ENCODE data around the gene ADGRV1.

The ADGRV1 gene

GRCh38 chr5:90545511-90545910 is 13.1 kb upstream of the ADGRV1 start:
- H3K4me3 ChIP-seq (ENCODE audit: low read depth, low read length), result no peak overlapping the region
- no peak for DNase-seq (ENCODE audit: low read depth)
- TF ChIP-seq CTCF (conservative IDR thresholded peaks at IDR 0.05; ENCODE audit: low read depth, low read length), result no peak

- no peak overlapping the region for H3K4me3 ChIP-seq (ENCODE audit: low read depth, low read length)
- TF ChIP-seq CTCF (conservative IDR thresholded peaks at IDR 0.05; ENCODE audit: low read depth, low read length), result no peak
- no peak for DNase-seq (ENCODE audit: low read depth)
Observed at GRCh38 chr5:90546216-90546837, 12.3 kb upstream of the ADGRV1 start.

- no peak overlapping the region for H3K4me3 ChIP-seq (ENCODE audit: low read depth, low read length)
- DNase-seq (ENCODE audit: low read depth), result no peak
- TF ChIP-seq CTCF (conservative IDR thresholded peaks at IDR 0.05; ENCODE audit: low read depth, low read length), result no peak
Observed at GRCh38 chr5:90547072-90547536, 11.5 kb upstream of the ADGRV1 start.

GRCh38 chr5:90548069-90548593 is 10.5 kb upstream of the ADGRV1 start:
- TF ChIP-seq CTCF (conservative IDR thresholded peaks at IDR 0.05; ENCODE audit: low read depth, low read length), result no peak
- no peak overlapping the region for H3K4me3 ChIP-seq (ENCODE audit: low read depth, low read length)
- DNase-seq (ENCODE audit: low read depth), result no peak

GRCh38 chr5:90549223-90549622 is 9.4 kb upstream of the ADGRV1 start:
- no peak for TF ChIP-seq CTCF (conservative IDR thresholded peaks at IDR 0.05; ENCODE audit: low read depth, low read length)
- H3K4me3 ChIP-seq (ENCODE audit: low read depth, low read length), result no peak overlapping the region
- DNase-seq (ENCODE audit: low read depth), result no peak

GRCh38 chr5:90549729-90550275 is 8.8 kb upstream of the ADGRV1 start:
- no peak for DNase-seq (ENCODE audit: low read depth)

More at GRCh38 chr5:90549729-90550275, 8.8 kb upstream of the ADGRV1 start:
- H3K4me3 ChIP-seq (ENCODE audit: low read depth, low read length), result no peak overlapping the region
- no peak for TF ChIP-seq CTCF (conservative IDR thresholded peaks at IDR 0.05; ENCODE audit: low read depth, low read length)

All from choroid plexus epithelial cell (primary cell).